Glutamatergic neuron (in vitro differentiated cells): Measurements from ENCODE around the gene CFAP107. TPM values are rescaled to one million over a fixed set of nuclear protein-coding genes. Genes with fewer than 3 reads are reported as not detected.
"Not testable (repeated sequence)": the region's sequence is repeated elsewhere in the genome, so short reads cannot be mapped to it uniquely, and the experiment has no call there.

ENCODE experiments used
- DNase-seq: peaks from one replicate; pipeline ENCODE4 v3.0.0; 2022
- H3K27ac Mint-ChIP-seq: one replicate; pipeline ENCODE4 v1.8.0; 2020; ENCODE audit warnings: mild to moderate bottlenecking, mixed read lengths, inconsistent platforms; ENCODE audit not compliant: unreplicated experiment
- H3K27me3 Mint-ChIP-seq: one replicate; pipeline ENCODE4 v1.8.0; 2020; ENCODE audit warnings: mild to moderate bottlenecking, moderate library complexity, mixed read lengths, inconsistent platforms; ENCODE audit not compliant: unreplicated experiment
- H3K36me3 Mint-ChIP-seq: one replicate; pipeline ENCODE4 v1.8.0; 2020; ENCODE audit warnings: mild to moderate bottlenecking, mixed read lengths, inconsistent platforms; ENCODE audit not compliant: unreplicated experiment
- H3K4me1 Mint-ChIP-seq: one replicate; pipeline ENCODE4 v1.8.0; 2020; ENCODE audit warnings: mild to moderate bottlenecking, low read depth, mixed read lengths, inconsistent platforms; ENCODE audit not compliant: unreplicated experiment
- H3K4me3 Mint-ChIP-seq: one replicate; pipeline ENCODE4 v1.8.0; 2020; ENCODE audit warnings: mild to moderate bottlenecking, mixed read lengths, inconsistent platforms; ENCODE audit not compliant: unreplicated experiment
- H3K9me3 Mint-ChIP-seq: one replicate; pipeline ENCODE4 v1.8.0; 2020; ENCODE audit warnings: mild to moderate bottlenecking, moderate library complexity, mixed read lengths, inconsistent platforms; ENCODE audit not compliant: unreplicated experiment
- total RNA-seq: library from RNA; stranded (reverse); fragmentation: NEBNext Ultra II Directional; extraction: Animal tissue kit (Norgen Biotek cat#: 25700); gene quantifications from one replicate; pipeline ENCODE4 v1.2.1, GENCODE V29; 2021; ENCODE audit not compliant: unreplicated experiment
- TF ChIP-seq, protein P1 (sequence below): fragments of 200-600 bp; sonication (generic); IDR thresholded peaks from one replicate; pipeline ENCODE4 v1.5.0; 2021; ENCODE audit not compliant: partially characterized antibody, unreplicated experiment

CFAP107 gene
- total RNA-seq, 1 donor from 2014 or later = not detected

DNA sequence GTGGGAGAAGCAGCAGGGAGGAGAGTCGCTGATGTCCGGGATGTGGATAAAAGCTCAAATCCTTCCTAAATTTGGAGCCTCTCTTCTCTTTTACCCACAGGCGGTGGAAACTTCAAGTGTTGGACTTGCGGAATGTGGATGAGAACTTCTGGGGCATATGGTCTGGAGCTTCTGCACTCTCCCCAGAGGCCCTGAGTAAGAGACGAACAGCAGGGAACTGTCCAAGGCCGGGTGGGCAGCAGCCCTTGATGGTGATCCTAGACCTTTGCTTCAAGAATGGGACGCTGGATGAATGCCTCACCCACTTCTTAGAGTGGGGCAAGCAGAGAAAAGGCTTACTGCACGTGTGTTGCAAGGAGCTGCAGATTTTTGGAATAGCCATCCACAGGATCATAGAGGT lies 29.4 kb downstream of the CFAP107 start:
- Mint-ChIP-seq H3K4me3 (no peak overlapping the region), H3K9me3 (peaks cover 2% of the 10 kb centered on the region)

DNA sequence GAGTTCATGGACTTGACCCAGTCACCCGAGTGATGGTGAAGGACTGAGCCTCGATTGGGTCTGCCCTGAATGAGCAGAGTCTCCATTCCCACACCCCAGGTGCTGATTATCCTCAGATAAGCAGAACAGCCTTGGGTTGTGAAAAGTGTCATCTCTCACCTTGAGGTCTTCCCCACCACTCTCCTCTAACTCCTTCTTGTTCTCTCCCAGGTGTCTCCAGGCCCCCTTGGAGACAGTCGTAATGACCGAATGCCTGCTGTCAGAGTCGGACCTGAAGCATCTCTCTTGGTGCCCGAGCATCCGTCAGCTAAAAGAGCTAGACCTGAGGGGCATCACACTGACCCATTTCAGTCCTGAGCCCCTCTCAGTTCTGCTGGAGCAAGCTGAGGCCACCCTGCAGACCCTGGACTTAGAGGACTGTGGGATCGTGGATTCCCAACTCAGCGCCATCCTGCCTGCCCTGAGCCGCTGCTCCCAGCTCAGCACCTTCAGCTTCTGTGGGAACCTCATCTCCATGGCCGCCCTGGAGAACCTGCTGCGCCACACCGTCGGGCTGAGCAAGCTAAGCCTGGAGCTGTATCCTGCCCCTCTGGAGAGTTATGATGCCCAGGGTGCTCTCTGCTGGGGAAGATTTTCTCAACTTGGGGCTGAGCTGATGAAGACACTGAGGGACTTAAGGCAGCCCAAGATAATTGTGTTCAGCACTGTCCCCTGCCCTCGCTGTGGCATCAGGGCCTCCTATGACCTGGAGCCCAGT lies 31.0 kb downstream of the CFAP107 start:
- DNase-seq = no peak
- no peak overlapping the region for H3K27ac Mint-ChIP-seq
- peaks cover 2% of the 10 kb centered on the region for H3K9me3 Mint-ChIP-seq
- no peak overlapping the region for H3K4me3 Mint-ChIP-seq
- TF ChIP-seq, protein P1, sequence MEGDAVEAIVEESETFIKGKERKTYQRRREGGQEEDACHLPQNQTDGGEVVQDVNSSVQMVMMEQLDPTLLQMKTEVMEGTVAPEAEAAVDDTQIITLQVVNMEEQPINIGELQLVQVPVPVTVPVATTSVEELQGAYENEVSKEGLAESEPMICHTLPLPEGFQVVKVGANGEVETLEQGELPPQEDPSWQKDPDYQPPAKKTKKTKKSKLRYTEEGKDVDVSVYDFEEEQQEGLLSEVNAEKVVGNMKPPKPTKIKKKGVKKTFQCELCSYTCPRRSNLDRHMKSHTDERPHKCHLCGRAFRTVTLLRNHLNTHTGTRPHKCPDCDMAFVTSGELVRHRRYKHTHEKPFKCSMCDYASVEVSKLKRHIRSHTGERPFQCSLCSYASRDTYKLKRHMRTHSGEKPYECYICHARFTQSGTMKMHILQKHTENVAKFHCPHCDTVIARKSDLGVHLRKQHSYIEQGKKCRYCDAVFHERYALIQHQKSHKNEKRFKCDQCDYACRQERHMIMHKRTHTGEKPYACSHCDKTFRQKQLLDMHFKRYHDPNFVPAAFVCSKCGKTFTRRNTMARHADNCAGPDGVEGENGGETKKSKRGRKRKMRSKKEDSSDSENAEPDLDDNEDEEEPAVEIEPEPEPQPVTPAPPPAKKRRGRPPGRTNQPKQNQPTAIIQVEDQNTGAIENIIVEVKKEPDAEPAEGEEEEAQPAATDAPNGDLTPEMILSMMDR = no peak
- H3K4me1 Mint-ChIP-seq = no peaks in the 10 kb centered on the region
- H3K27me3 Mint-ChIP-seq = no peaks in the 10 kb centered on the region
- no peaks in the 10 kb centered on the region for H3K36me3 Mint-ChIP-seq

More for the DNA sequence above, 29.4 kb downstream of the CFAP107 start:
- DNase-seq = no peak
- Mint-ChIP-seq H3K27ac (no peak overlapping the region), H3K36me3 (no peaks in the 10 kb centered on the region), H3K4me1 (no peaks in the 10 kb centered on the region), H3K27me3 (no peaks in the 10 kb centered on the region)
- TF ChIP-seq, protein P1 = no peak

DNA sequence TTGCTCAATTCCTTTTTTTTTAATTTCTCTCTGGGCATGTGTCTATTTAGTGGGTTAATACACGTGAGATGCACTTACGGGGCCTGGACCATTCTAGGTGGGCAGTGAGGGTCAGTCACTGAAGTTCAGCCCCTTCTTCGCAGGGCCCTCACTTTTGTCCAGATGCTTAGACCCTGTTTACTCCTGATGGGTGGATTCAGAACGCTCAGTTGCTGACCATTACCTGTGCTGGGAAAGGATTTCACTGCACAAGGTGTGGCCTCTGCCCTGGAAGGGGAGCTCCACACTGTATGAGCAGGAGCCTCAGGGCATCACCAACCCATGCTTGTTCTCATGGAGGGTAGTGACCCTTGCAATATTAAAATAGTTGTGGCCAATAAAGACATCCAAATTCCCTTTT lies 32.1 kb downstream of the CFAP107 start:
- Mint-ChIP-seq H3K9me3 (peaks cover 2% of the 10 kb centered on the region), H3K36me3 (no peaks in the 10 kb centered on the region), H3K27me3 (no peaks in the 10 kb centered on the region), H3K27ac (no peak overlapping the region), H3K4me1 (no peaks in the 10 kb centered on the region), H3K4me3 (no peak overlapping the region)
- DNase-seq = no peak
- TF ChIP-seq, protein P1 = no peak

DNA sequence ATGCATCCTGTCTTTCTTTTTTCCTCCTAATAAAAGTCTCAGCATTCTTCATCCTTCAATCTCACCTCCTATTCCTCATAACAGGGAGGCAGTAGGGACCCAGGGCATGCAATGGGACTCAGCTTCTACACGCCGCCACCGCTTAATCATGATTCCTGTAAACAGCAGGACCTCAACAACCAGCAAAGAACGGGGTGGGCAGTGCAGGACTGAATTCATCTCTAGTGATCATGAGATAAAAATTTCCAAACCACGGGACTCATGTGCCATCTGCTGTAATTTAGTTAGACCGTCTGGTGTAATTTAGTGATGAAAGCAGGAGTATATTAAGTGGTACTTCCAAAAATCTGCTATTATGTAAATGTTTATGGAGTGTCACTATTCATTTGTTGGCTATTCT lies 32.9 kb downstream of the CFAP107 start:
- Mint-ChIP-seq H3K4me1 (no peaks in the 10 kb centered on the region), H3K27ac (no peak overlapping the region), H3K36me3 (no peaks in the 10 kb centered on the region), H3K27me3 (peaks cover 3% of the 10 kb centered on the region), H3K4me3 (no peak overlapping the region), H3K9me3 (peaks cover 2% of the 10 kb centered on the region)
- TF ChIP-seq, protein P1 = no peak
- DNase-seq = no peak

DNA sequence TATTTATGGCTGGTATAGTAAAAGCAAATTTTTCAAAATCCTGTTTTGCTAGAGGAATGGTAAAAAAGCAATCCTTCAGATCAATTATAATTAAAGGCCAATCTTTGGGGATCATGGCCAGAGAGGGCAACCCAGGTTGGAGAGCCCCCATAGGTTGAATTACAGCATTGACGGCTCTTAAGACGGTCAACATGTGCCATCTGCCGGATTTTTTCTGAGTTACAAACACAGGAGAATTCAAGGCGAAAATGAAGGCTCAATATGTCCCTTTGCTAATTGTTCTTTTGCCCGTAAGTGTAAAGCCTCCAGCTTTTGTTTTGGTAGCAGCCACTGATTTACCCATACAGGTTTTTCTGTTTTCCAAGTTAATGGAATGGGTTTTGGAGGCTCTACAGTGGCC lies 35.5 kb downstream of the CFAP107 start:
- not testable (repeated sequence) for H3K27ac Mint-ChIP-seq, H3K36me3 Mint-ChIP-seq

More for the DNA sequence above, 35.5 kb downstream of the CFAP107 start:
- H3K27me3 Mint-ChIP-seq, H3K9me3 Mint-ChIP-seq, DNase-seq, H3K4me1 Mint-ChIP-seq, H3K4me3 Mint-ChIP-seq: not testable (repeated sequence)
